HG03108 (cell line): ENCODE results near the gene VPS37D.
"Not testable (repeated sequence)": the region's sequence is repeated elsewhere in the genome, so short reads cannot be mapped to it uniquely, and the experiment has no call there.

ENCODE experiments used
- ATAC-seq: cut with Tn5 transposase; IDR thresholded peaks from one replicate; pipeline ENCODE4 v1.9.1; 2021; ENCODE audit warnings: moderate library complexity; ENCODE audit not compliant: unreplicated experiment

Gene VPS37D

GRCh38 chr7:73646785-73647724 is 20.6 kb upstream of the VPS37D start:
- no peak for ATAC-seq

GRCh38 chr7:73647725-73648592 is 19.7 kb upstream of the VPS37D start:
- no peak for ATAC-seq

GRCh38 chr7:73648593-73649332 is 18.9 kb upstream of the VPS37D start:
- no peak for ATAC-seq

- ATAC-seq: no peak
Observed at GRCh38 chr7:73649576-73649975, 18.1 kb upstream of the VPS37D start.

- ATAC-seq: no peak
Observed at GRCh38 chr7:73650524-73650923, 17.1 kb upstream of the VPS37D start.

- no peak for ATAC-seq
Observed at GRCh38 chr7:73652541-73652949, 15.1 kb upstream of the VPS37D start.

- ATAC-seq: not testable (repeated sequence)
Observed at GRCh38 chr7:73655309-73655708, 12.3 kb upstream of the VPS37D start.

- ATAC-seq: no peak
Observed at GRCh38 chr7:73659983-73660382, 7.6 kb upstream of the VPS37D start.

- ATAC-seq: not testable (repeated sequence)
Observed at GRCh38 chr7:73660594-73660993, 7.0 kb upstream of the VPS37D start.

- no peak for ATAC-seq
Observed at GRCh38 chr7:73663033-73663432, 4.6 kb upstream of the VPS37D start.

- ATAC-seq: no peak
Observed at GRCh38 chr7:73668103-73668885, 663 bp downstream of the VPS37D start.

- ATAC-seq: no peak
Observed at GRCh38 chr7:73668886-73669230, 1.2 kb downstream of the VPS37D start.

- no peak for ATAC-seq
Observed at GRCh38 chr7:73669288-73669701, 1.7 kb downstream of the VPS37D start.

GRCh38 chr7:73669858-73670385 is 2.3 kb downstream of the VPS37D start:
- ATAC-seq: no peak

GRCh38 chr7:73671322-73671661 is 3.7 kb downstream of the VPS37D start:
- ATAC-seq: no peak

- no peak for ATAC-seq
Observed at GRCh38 chr7:73671857-73672445, 4.3 kb downstream of the VPS37D start.

- ATAC-seq: no peak
Observed at GRCh38 chr7:73674468-73675124, 7.0 kb downstream of the VPS37D start.

GRCh38 chr7:73676062-73676461 is 8.4 kb downstream of the VPS37D start:
- not testable (repeated sequence) for ATAC-seq

- no peak for ATAC-seq
Observed at GRCh38 chr7:73678862-73679261, 11.2 kb downstream of the VPS37D start.
